ENCODE data around the gene ZNF560. TPM values are rescaled to one million over a fixed set of nuclear protein-coding genes. Genes with fewer than 3 reads are reported as not detected.
A peak's percentile ranks its signal among the peaks of the same experiment; 100 is the strongest.
"Not testable (repeated sequence)": the region's sequence is repeated elsewhere in the genome, so short reads cannot be mapped to it uniquely, and the experiment has no call there.

The ZNF560 gene
- not detected in 2 replicates for total RNA-seq (2014; rRNA removed; shearing (Covaris generic))

DNA sequence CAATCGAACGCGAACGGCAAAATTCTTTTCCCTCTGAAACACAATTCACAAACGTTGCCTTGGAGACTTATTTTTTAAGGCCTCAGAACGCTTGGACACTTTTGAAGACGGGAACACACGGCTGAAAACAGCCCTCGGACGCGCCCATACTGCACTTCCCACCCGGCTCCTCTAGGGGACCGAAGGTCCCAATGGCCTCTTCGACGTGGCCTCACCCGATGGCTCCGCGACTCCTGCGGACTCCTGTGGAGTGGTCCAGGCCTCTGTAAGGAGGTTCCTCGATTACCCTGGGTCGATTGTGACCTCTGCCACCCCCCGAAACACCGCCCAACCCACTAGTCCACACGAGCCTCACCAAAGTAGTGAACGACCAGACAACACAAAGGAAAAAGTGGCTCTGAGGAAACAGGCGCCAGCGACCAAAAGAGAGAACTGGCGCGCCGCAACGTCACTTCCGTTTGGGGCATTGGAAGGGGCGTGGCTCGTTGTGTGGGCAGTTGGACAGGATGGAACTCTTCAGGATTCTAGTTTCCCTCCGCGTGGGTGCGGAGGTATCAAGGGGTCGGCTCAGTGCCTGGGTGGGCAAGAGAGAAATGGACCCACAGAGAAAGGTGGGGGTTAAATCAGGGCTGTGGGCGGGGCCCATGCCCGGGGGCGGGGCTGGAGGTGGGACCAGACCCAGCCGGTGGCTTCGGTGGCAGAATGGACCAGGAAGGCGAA, at the start of gene ZNF560:
ZNF560 (minus strand) TSS at position 434 of the 720 bp plus-strand sequence. CDS start 23,303 bp downstream, outside the sequence.
- DNase-seq: peak; percentile 47
- no peaks in the 10 kb centered on the region for H3K36me3 ChIP-seq (replicated peaks; ENCODE audit: control insufficient read depth, insufficient read depth, low read length)
- H3K4me3 ChIP-seq (ENCODE audit: insufficient read depth, low read depth, low read length): no peak within 1 kb of the TSS
- H3K27me3 ChIP-seq (ENCODE audit: control insufficient read depth, insufficient read depth, low read length): no peaks in the 10 kb centered on the region

DNA sequence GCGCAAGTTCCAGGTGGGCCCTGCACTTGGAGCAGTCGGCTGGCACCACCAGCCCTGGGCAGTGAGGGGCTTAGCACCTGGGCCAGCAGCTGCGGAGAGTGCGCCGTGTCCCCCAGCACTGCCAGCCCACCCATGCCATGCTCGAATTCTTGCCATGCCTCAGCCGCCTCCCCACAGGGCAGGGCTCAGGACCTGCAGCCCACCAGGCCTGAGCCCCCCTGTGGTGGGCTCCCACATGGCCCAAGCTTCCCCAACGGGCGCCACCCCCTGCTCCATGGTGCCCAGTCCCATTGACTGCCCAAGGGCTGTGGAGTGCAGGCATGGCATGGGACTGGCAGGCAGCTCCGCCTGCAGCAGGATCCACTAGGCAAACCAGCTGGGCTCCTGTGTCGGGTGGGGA, 49.5 kb upstream of the ZNF560 start:
- no peak overlapping the region for H3K4me3 ChIP-seq (ENCODE audit: insufficient read depth, low read depth, low read length)
- no peaks in the 10 kb centered on the region for H3K27me3 ChIP-seq (ENCODE audit: control insufficient read depth, insufficient read depth, low read length)
- H3K36me3 ChIP-seq (replicated peaks; ENCODE audit: control insufficient read depth, insufficient read depth, low read length): no peaks in the 10 kb centered on the region
- no peak for DNase-seq

DNA sequence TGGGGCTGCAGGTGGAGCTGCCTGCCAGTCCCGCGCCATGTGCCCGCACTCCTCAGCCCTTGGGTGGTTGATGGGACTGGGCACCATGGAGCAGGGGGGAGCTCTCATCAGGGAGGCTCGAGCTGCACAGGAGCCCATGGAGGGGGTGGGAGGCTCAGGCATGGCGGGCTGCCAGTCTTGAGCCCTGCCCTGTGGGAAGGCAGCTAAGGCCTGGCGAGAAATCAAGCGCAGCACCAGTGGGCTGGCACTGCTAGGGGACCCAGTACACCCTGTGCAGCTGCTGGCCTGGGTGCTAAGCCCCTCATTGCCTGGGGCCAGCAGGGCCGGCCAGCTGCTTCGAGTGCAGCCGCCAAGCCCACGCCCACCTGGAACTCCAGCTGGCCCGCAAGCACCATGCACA, 42.9 kb upstream of the ZNF560 start:
- not testable (repeated sequence) for H3K4me3 ChIP-seq (ENCODE audit: insufficient read depth, low read depth, low read length); H3K27me3 ChIP-seq (ENCODE audit: control insufficient read depth, insufficient read depth, low read length); DNase-seq; H3K36me3 ChIP-seq (replicated peaks; ENCODE audit: control insufficient read depth, insufficient read depth, low read length)

DNA sequence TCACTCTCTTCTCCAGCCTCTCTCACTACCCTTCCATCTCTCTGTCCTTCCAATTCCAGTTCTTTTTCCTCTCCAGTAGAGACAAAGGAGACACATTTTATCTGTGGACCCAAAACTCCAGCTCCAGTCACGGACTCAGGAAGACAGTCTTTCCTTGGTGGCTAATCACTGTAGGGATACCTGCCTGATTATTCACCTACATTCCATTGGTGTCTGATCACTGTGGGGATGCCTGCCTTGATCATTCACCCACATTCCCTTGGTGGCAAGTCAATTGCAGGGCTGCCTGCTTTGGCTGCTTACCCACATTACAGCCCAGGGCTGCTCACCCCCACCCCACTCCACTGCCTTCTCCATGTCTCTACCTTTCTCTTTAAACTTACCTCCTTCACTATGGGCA, 41.5 kb upstream of the ZNF560 start:
- H3K4me3 ChIP-seq (ENCODE audit: insufficient read depth, low read depth, low read length); H3K27me3 ChIP-seq (ENCODE audit: control insufficient read depth, insufficient read depth, low read length); DNase-seq; H3K36me3 ChIP-seq (replicated peaks; ENCODE audit: control insufficient read depth, insufficient read depth, low read length): not testable (repeated sequence)

DNA sequence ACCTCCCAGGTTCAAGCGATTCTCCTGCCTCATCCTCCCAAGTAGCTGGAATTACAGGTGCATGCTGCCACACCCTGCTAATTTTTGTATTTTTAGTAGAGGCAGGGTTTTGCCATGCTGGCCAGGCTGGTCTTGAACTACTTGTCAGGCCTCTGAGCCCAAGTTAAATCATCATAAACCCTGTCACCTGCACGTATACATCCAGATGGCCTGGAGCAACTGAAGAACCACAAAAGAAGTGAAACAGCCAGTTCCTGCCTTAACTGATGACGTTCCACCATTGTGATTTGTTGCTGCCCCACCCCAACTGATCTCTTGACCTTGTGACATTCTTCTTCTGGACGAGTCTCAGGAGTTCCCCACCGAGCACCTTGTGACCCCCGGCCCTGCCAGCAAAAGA, 40.8 kb upstream of the ZNF560 start:
- H3K27me3 ChIP-seq (ENCODE audit: control insufficient read depth, insufficient read depth, low read length); H3K36me3 ChIP-seq (replicated peaks; ENCODE audit: control insufficient read depth, insufficient read depth, low read length); DNase-seq; H3K4me3 ChIP-seq (ENCODE audit: insufficient read depth, low read depth, low read length): not testable (repeated sequence)

DNA sequence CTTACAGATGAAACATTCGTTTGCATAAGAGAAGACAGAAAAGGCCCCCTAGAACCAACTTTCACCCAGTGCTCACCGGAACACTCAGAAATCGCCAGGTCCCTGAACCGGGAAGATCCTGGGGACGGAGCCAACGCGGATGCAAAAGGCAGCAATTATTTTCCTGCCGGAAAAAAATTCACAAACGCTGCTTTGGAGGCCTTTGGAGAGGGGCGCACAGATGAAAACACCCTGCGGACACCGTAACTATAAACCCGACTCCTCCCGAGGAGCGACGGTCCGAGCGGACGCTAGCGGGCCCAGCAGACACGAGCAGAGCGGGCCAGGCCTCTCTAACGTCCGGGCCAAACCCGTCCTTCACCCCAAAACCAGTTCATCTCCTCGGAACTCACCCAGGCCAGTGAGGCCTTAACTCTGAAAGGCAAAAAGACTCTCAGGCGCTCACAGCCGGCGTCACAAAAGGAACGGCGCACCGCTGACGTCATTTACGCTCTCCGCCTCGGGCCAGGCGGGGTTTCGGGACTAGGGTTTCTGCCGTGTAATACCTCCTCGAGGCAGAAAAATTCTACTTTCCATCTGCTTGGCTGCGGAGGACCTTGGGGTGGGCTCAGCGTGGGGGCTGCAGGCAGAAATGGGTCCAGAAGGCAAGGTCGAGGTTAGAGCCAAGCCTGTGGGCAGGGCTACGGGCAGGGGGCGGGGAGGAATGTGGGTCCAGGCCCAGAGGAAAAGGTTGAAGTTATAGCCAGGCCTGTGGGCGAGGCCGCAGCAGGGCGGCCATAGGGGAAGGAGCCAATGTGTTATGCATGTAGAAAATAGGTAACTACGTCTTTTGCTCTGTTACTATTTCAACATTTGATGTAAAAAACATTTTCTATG, 40.0 kb upstream of the ZNF560 start, which contains the start of gene ZNF426:
ZNF426 (minus strand) TSS at position 463 of the 876 bp plus-strand sequence. CDS start 2,413 bp downstream, outside the sequence.
- DNase-seq: peak; percentile 82
- Histone ChIP-seq H3K36me3 (replicated peaks; ENCODE audit: control insufficient read depth, insufficient read depth, low read length) (peaks cover 15% of the 10 kb centered on the region), H3K27me3 (ENCODE audit: control insufficient read depth, insufficient read depth, low read length) (no peaks in the 10 kb centered on the region), H3K4me3 (ENCODE audit: insufficient read depth, low read depth, low read length) (peak within 1 kb of the TSS; percentile 85)

DNA sequence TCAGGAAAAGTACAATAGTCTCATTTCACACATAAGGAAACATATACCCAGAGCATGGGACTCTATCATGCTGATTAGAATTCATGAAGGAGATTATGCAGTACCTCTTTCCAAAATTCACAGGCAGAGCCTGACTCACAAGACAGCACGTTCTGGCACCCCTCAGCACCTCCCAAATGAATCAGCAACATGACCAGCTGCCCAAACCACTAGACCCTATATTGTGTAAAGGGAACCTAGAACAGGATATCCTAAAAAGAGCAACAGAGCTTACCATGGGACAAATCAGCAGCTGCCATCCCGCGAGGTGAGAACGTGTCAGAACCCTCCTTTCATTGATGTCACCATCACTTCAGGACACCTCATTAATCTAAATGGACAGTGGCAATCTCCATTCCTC, 37.5 kb upstream of the ZNF560 start:
- Histone ChIP-seq H3K27me3 (ENCODE audit: control insufficient read depth, insufficient read depth, low read length) (no peaks in the 10 kb centered on the region), H3K36me3 (replicated peaks; ENCODE audit: control insufficient read depth, insufficient read depth, low read length) (peaks cover 34% of the 10 kb centered on the region), H3K4me3 (ENCODE audit: insufficient read depth, low read depth, low read length) (no peak overlapping the region)
- DNase-seq: no peak

DNA sequence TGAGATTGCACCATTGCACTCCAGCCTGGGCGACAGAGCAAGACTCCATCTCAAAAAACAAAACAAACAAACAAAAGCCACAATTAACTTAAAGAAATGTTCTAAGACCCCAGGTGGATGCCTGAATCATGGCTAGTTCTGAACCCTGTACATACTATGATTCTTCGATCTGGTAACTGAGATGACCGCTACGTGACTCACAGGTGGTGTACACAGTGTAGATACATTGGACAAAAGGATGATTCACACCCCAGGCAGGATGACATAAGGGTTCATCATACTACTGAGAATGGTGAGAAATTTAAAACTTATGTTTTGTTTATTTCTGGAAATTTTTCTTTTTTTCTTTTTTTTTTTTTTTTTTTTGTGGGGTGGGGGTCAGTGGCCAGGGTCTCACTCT, 33.5 kb upstream of the ZNF560 start:
- Histone ChIP-seq H3K4me3 (ENCODE audit: insufficient read depth, low read depth, low read length) (no peak overlapping the region), H3K36me3 (replicated peaks; ENCODE audit: control insufficient read depth, insufficient read depth, low read length) (peaks cover 64% of the 10 kb centered on the region), H3K27me3 (ENCODE audit: control insufficient read depth, insufficient read depth, low read length) (no peaks in the 10 kb centered on the region)
- no peak for DNase-seq

DNA sequence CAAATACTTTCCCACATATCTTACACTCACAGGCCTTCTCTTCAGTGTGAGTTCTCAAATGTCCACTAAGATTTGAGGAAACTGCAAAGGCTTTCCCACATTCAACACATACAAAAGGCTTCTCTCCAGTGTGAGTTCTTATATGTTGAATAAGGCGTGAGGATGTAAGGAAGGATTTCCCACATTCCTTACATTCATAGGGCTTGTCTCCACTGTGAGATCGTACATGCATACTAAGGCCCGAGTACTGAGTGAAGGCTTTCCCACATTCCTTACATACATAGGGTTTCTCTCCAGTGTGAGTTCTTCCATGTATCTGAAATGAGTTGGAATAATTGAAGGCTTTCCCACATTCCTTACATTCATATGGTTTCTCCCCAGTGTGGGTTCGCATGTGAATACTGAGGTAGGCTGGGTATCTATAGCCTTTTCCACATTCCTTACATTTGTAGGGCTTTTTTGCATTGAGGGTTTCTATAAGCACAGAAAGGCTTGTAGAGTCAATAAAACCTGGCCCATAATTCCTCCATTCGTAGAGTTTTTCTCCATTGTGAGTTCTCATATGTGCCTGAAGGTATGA, 30.4 kb upstream of the ZNF560 start:
- no peak overlapping the region for H3K4me3 ChIP-seq (ENCODE audit: insufficient read depth, low read depth, low read length)
- no peaks in the 10 kb centered on the region for H3K27me3 ChIP-seq (ENCODE audit: control insufficient read depth, insufficient read depth, low read length)
- no peak for DNase-seq
- peaks cover 57% of the 10 kb centered on the region for H3K36me3 ChIP-seq (replicated peaks; ENCODE audit: control insufficient read depth, insufficient read depth, low read length)

DNA sequence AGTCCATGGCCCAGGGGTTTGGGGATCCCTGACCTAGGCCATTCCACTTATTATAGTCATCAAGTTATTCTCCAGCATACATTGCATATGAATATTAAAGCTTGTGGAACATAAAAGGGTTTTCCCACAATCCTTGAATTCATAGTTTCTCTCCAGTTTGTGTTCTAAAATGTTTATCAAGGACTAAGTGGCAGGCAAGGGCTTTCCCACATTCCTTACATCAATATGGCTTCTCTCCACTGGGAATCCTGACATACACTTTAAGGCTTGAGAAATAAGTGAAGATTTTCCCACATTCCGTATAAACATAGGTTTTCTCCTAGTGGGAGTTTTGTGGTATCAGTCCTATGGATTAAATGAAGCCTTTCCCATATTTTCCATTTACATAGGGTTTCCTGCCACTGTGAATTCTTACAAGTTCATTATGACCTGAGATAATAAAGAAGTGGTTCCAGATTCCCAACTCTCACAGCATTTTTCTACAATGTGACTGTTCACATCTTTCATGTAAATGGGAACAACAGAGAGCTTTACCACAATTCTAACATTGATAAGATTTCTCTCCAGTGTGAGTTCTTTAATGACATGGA, 25.6 kb upstream of the ZNF560 start:
- H3K4me3 ChIP-seq (ENCODE audit: insufficient read depth, low read depth, low read length): no peak overlapping the region
- H3K27me3 ChIP-seq (ENCODE audit: control insufficient read depth, insufficient read depth, low read length): no peaks in the 10 kb centered on the region
- H3K36me3 ChIP-seq (replicated peaks; ENCODE audit: control insufficient read depth, insufficient read depth, low read length): peaks cover 18% of the 10 kb centered on the region
- DNase-seq: no peak

DNA sequence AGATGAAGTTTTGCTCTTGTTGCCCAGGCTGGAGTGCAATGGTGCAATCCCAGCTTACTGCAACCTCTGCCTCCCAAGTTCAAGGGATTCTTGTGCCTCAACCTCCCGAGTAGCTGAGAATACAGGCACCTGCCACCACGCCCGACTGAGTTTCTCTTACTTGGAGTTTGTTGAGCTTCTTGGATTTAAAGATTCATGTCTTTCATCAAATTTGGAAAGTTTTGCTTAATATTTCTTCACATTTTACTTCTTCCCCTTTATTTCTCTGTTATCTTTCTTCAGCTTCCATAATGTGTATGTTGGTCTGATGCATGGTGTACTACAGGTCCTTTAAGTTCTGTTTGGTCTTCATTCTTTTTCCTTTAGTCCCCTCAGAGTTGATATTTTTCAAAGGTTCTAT, 8.9 kb upstream of the ZNF560 start:
- no peak for DNase-seq
- Histone ChIP-seq H3K27me3 (ENCODE audit: control insufficient read depth, insufficient read depth, low read length) (no peaks in the 10 kb centered on the region), H3K4me3 (ENCODE audit: insufficient read depth, low read depth, low read length) (no peak overlapping the region), H3K36me3 (replicated peaks; ENCODE audit: control insufficient read depth, insufficient read depth, low read length) (no peaks in the 10 kb centered on the region)

DNA sequence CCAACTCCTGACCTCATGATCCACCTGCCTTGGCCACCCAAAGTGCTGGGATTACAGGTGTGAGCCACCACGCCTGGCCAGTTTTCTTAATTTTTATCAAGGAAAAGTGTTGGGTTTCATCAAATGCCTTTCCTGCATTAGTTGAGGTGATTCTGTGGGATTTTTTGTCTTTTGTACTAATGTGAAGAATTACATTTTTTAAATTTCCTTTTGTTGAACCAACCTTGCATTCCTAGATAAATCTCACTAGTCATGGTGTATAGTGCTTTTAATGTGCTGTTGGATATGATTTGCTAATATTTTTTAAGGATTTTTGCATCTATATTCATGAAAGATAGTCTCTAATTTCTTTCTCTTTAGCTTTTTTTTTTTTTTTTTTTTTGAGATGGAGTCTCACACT, 2.4 kb upstream of the ZNF560 start:
- H3K27me3 ChIP-seq (ENCODE audit: control insufficient read depth, insufficient read depth, low read length): no peaks in the 10 kb centered on the region
- no peak overlapping the region for H3K4me3 ChIP-seq (ENCODE audit: insufficient read depth, low read depth, low read length)
- DNase-seq: no peak

DNA sequence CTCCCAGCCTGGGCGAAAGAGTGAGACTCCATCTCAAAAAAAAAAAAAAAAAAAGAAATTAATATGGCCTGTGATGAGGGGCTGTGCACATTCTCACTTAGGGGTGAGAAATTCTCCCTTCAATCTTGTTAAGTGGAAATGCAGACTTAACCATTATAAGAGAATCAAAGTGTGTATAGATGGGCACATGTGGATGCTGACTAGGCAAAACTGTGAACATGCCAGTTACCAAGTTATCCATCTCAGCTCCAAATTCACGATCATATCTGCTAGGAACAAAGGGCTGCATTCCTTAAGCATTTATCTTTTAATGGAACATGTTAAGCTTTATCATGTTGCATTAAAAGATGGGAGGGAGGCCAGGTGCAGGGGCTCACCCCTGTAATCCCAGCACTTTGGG, 4.3 kb downstream of the ZNF560 start:
- H3K27me3 ChIP-seq (ENCODE audit: control insufficient read depth, insufficient read depth, low read length): no peaks in the 10 kb centered on the region
- H3K36me3 ChIP-seq (replicated peaks; ENCODE audit: control insufficient read depth, insufficient read depth, low read length): no peaks in the 10 kb centered on the region
- no peak overlapping the region for H3K4me3 ChIP-seq (ENCODE audit: insufficient read depth, low read depth, low read length)
- no peak for DNase-seq

More for the DNA sequence above, 2.4 kb upstream of the ZNF560 start:
- H3K36me3 ChIP-seq (replicated peaks; ENCODE audit: control insufficient read depth, insufficient read depth, low read length): no peaks in the 10 kb centered on the region

DNA sequence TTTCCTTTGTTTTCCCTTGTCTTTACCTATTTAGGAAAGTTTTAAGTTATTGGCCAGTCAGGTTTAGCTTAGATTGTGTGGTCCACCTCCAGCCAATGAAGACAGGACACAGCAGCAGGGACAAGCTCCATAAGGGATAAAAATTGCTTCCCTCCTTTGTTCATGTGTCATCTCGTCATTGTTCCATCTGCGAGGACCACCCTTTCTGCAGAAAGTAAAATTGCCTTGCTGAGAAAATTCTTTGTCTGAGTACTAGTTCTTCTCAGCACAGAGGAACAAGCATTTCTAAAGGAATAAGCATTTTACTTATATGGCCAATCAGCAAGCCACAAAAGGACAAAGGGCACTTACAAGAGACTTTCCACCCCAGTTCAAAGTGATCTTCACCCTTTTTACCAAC, 11.4 kb downstream of the ZNF560 start:
- Histone ChIP-seq H3K4me3 (ENCODE audit: insufficient read depth, low read depth, low read length) (no peak overlapping the region), H3K36me3 (replicated peaks; ENCODE audit: control insufficient read depth, insufficient read depth, low read length) (no peaks in the 10 kb centered on the region), H3K27me3 (ENCODE audit: control insufficient read depth, insufficient read depth, low read length) (no peaks in the 10 kb centered on the region)
- DNase-seq: no peak

Measured in H7 (cell line).